HEK293 (cell line): ENCODE results near the gene TSHZ2.

Experiments
- CTCF ChIA-PET: fragments of 350-600 bp; formaldehyde crosslinking; extraction: SDS; loops from one replicate; lab custom pipeline; 2021; ENCODE audit warnings: antibody characterized with exemption; lab: Yijun Ruan, JAX
- POLR2A ChIA-PET: fragments of 300-600 bp; formaldehyde crosslinking; extraction: SDS; loops from one replicate; lab custom pipeline; 2020; ENCODE audit warnings: antibody characterized with exemption, inconsistent platforms; lab: Yijun Ruan, JAX
- H3K27ac ChIP-seq: fragments of 200-500 bp; sonication (Bioruptor generic); 2 replicates; pipeline ENCODE4 v1.5.1; 2014; ENCODE audit warnings: low read depth, low read length, control low read depth, inconsistent platforms; ENCODE audit errors: extremely low read depth
- H3K36me3 ChIP-seq, 2 experiments: fragments of 200-500 bp in 1 of 2; sonication (Bioruptor generic) in 1 of 2; 1 replicate in 1 of 2; 2 replicates in 1 of 2; pipeline ENCODE4 v1.5.1; 2014 to 2017; ENCODE audit warnings: inconsistent platforms in 2 of 2, low read length in 2 of 2; ENCODE audit not compliant: control insufficient read depth in 2 of 2, insufficient read depth in 1 of 2
- H3K4me1 ChIP-seq: fragments of 200-500 bp; sonication (Bioruptor generic); 2 replicates; pipeline ENCODE4 v1.5.1; 2014; ENCODE audit warnings: mild to moderate bottlenecking, low read length, inconsistent platforms; ENCODE audit not compliant: control insufficient read depth, insufficient read depth
- H3K4me3 ChIP-seq: 2 replicates; pipeline ENCODE4 v1.5.1; 2011; ENCODE audit warnings: low read depth, mild to moderate bottlenecking, control low read depth, low read length, moderate library complexity
- H3K9me3 ChIP-seq: fragments of 200-500 bp; sonication (Bioruptor generic); 2 replicates; pipeline ENCODE4 v1.5.1; 2014; ENCODE audit warnings: low read depth, low read length, inconsistent platforms; ENCODE audit not compliant: control insufficient read depth, insufficient read depth
- BCL6B ChIP-seq: fragments of 450-650 bp; formaldehyde crosslinking; IDR thresholded peaks from 2 replicates; pipeline ENCODE4 v1.5.1; 2017; ENCODE audit warnings: missing biosample characterization, missing genetic modification characterization
- KLF8 ChIP-seq: fragments of 450-650 bp; formaldehyde crosslinking; IDR thresholded peaks from 2 replicates; pipeline ENCODE4 v1.5.1; 2016; ENCODE audit warnings: missing biosample characterization, missing genetic modification characterization
- PRDM1 ChIP-seq: fragments of 450-650 bp; formaldehyde crosslinking; IDR thresholded peaks from 2 replicates; pipeline ENCODE4; 2016; ENCODE audit warnings: missing biosample characterization, missing genetic modification characterization
- PRDM2 ChIP-seq: fragments of 450-650 bp; formaldehyde crosslinking; IDR thresholded peaks from 2 replicates; pipeline ENCODE4 v1.5.1; 2016; ENCODE audit warnings: missing biosample characterization, missing genetic modification characterization, borderline replicate concordance
- SALL2 ChIP-seq: fragments of 450-650 bp; formaldehyde crosslinking; IDR thresholded peaks from 2 replicates; pipeline ENCODE4 v1.5.0; 2017; ENCODE audit warnings: missing biosample characterization, mild to moderate bottlenecking, missing genetic modification characterization, borderline replicate concordance
- SCRT2 ChIP-seq: fragments of 450-650 bp; formaldehyde crosslinking; IDR thresholded peaks from 2 replicates; pipeline ENCODE4 v1.5.1; 2016; ENCODE audit warnings: missing biosample characterization, missing genetic modification characterization
- SP3 ChIP-seq: fragments of 450-650 bp; formaldehyde crosslinking; IDR thresholded peaks from 2 replicates; pipeline ENCODE4 v1.5.1; 2016; ENCODE audit warnings: missing biosample characterization, missing genetic modification characterization
- ZFP37 ChIP-seq: fragments of 450-650 bp; formaldehyde crosslinking; IDR thresholded peaks from 2 replicates; pipeline ENCODE4 v1.5.1; 2016; ENCODE audit warnings: missing biosample characterization, missing genetic modification characterization
- ZFP69B ChIP-seq: fragments of 450-650 bp; formaldehyde crosslinking; IDR thresholded peaks from 2 replicates; pipeline ENCODE4 v1.5.1; 2016; ENCODE audit warnings: missing biosample characterization, missing genetic modification characterization
- ZNF157 ChIP-seq: fragments of 450-650 bp; formaldehyde crosslinking; IDR thresholded peaks from 2 replicates; pipeline ENCODE4 v1.5.1; 2016; ENCODE audit warnings: missing biosample characterization, missing genetic modification characterization
- ZNF292 ChIP-seq: fragments of 450-650 bp; formaldehyde crosslinking; IDR thresholded peaks from 2 replicates; pipeline ENCODE4 v1.5.1; 2016; ENCODE audit warnings: low read depth, missing biosample characterization, missing genetic modification characterization, borderline replicate concordance
- ZNF335 ChIP-seq: fragments of 450-650 bp; formaldehyde crosslinking; conservative IDR thresholded peaks from 2 replicates; pipeline ENCODE4 v1.5.1; 2016; ENCODE audit warnings: missing biosample characterization, missing genetic modification characterization
- ZNF366 ChIP-seq: fragments of 450-650 bp; formaldehyde crosslinking; conservative IDR thresholded peaks from 2 replicates; pipeline ENCODE4 v1.5.1; 2016; ENCODE audit warnings: missing biosample characterization, missing genetic modification characterization
- ZNF48 ChIP-seq: fragments of 450-650 bp; formaldehyde crosslinking; IDR thresholded peaks from 2 replicates; pipeline ENCODE4 v1.5.1; 2016; ENCODE audit warnings: missing biosample characterization, missing genetic modification characterization
- ZNF530 ChIP-seq: fragments of 450-650 bp; formaldehyde crosslinking; IDR thresholded peaks from 2 replicates; pipeline ENCODE4 v1.5.1; 2016; ENCODE audit warnings: low read depth, missing biosample characterization, missing genetic modification characterization
- ZNF571 ChIP-seq: fragments of 450-650 bp; formaldehyde crosslinking; IDR thresholded peaks from 2 replicates; pipeline ENCODE4 v1.5.0; 2017; ENCODE audit warnings: missing biosample characterization, missing genetic modification characterization
- ZNF585B ChIP-seq: fragments of 450-650 bp; formaldehyde crosslinking; IDR thresholded peaks from 2 replicates; pipeline ENCODE4 v1.5.1; 2016; ENCODE audit warnings: missing biosample characterization, missing genetic modification characterization
- ZNF596 ChIP-seq: fragments of 450-650 bp; IDR thresholded peaks from 2 replicates; pipeline ENCODE4 v1.5.0; 2018; ENCODE audit warnings: missing biosample characterization, mild to moderate bottlenecking, missing genetic modification characterization, moderate library complexity
- ZSCAN5A ChIP-seq: fragments of 450-650 bp; formaldehyde crosslinking; IDR thresholded peaks from 2 replicates; pipeline ENCODE4 v1.5.1; 2016; ENCODE audit warnings: missing biosample characterization, missing genetic modification characterization

The TSHZ2 gene

GRCh38 chr20:53453076-53453475, 480.9 kb downstream of the TSHZ2 start (continued):
- TF ChIP-seq ZNF585B (tag by site-specific recombination), result no peak
- no peak for TF ChIP-seq ZFP37 (tag by site-specific recombination)

- H3K27ac ChIP-seq, result no peak overlapping the region
- POLR2A ChIA-PET, result no interaction called here
- no peak overlapping the region for H3K4me3 ChIP-seq
- H3K36me3 ChIP-seq, result no peaks in the 10 kb centered on the region
- no peaks in the 10 kb centered on the region for H3K9me3 ChIP-seq
- CTCF ChIA-PET, result no interaction called here
- no peaks in the 10 kb centered on the region for H3K4me1 ChIP-seq
- no peak for TF ChIP-seq ZNF292 (tag by site-specific recombination)
- TF ChIP-seq, all 188 proteins: peak for 0
Observed at GRCh38 chr20:53454675-53455276, 482.6 kb downstream of the TSHZ2 start.

- no peaks in the 10 kb centered on the region for H3K9me3 ChIP-seq
- POLR2A ChIA-PET, result no interaction called here
- CTCF ChIA-PET, result interaction anchor here (1.4 kb wide), 1 partner anchor 84 kb away, joined by 8 read pairs; no protein-coding TSS in a partner anchor
Observed at GRCh38 chr20:53463101-53463972, 491.2 kb downstream of the TSHZ2 start.

More at GRCh38 chr20:53463101-53463972, 491.2 kb downstream of the TSHZ2 start:
- H3K36me3 ChIP-seq, result no peaks in the 10 kb centered on the region
- H3K4me1 ChIP-seq, result no peaks in the 10 kb centered on the region
- TF ChIP-seq PRDM1 (tag by site-specific recombination) (no peak), ZSCAN5A (tag by site-specific recombination) (no peak), BCL6B (tag by site-specific recombination) (no peak), SALL2 (tag by site-specific recombination) (no peak), ZNF596 (tag by site-specific recombination) (no peak), SP3 (tag by site-specific recombination) (no peak), KLF8 (no peak), SCRT2 (tag by site-specific recombination) (0 out of 2 replicates have a peak, but pooled peaks have one; percentile 9), ZNF571 (tag by site-specific recombination) (no peak), ZNF157 (tag by site-specific recombination) (no peak), ZNF530 (tag by site-specific recombination) (no peak), ZNF48 (tag by site-specific recombination) (no peak), ZNF366 (0 out of 2 replicates have a peak, but pooled peaks have one; percentile 21), PRDM2 (tag by site-specific recombination) (no peak), ZNF335 (tag by site-specific recombination) (no peak), ZFP69B (tag by site-specific recombination) (no peak)
- H3K27ac ChIP-seq, result no peak overlapping the region
- no peak overlapping the region for H3K4me3 ChIP-seq
